ENCODE results near the gene GGA2. TPM values are rescaled to one million over a fixed set of nuclear protein-coding genes. Genes with fewer than 3 reads are reported as not detected.
A peak's percentile ranks its signal among the peaks of the same experiment; 100 is the strongest.

GGA2 gene
- total RNA-seq, 2 donors from 2014 or later = 99.4 to 116 TPM

DNA sequence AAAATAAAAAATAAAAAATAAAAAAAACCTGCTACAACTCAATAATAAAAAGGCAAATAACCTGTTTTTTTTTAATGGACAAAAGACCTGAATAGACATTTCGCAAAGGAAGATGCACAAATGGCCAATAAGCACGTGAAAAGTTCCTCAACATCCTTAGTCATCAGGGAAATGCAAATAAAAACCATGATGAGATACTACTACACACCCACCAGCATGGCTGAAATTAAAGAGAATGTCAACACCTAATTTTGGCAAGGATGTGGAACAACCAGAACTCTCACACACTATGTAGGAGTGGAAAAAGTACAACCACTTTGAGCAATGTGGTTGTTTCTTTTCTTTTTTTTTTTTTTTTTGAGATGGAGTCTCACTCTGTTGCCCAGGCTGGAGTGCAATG is 81.9 kb downstream of the GGA2 start:
- no peaks in the 10 kb centered on the region for H3K4me1 ChIP-seq (ENCODE audit: control insufficient read depth, insufficient read depth, low read length)
- H3K27ac Mint-ChIP-seq = no peak overlapping the region
- DNase-seq = no peak

DNA sequence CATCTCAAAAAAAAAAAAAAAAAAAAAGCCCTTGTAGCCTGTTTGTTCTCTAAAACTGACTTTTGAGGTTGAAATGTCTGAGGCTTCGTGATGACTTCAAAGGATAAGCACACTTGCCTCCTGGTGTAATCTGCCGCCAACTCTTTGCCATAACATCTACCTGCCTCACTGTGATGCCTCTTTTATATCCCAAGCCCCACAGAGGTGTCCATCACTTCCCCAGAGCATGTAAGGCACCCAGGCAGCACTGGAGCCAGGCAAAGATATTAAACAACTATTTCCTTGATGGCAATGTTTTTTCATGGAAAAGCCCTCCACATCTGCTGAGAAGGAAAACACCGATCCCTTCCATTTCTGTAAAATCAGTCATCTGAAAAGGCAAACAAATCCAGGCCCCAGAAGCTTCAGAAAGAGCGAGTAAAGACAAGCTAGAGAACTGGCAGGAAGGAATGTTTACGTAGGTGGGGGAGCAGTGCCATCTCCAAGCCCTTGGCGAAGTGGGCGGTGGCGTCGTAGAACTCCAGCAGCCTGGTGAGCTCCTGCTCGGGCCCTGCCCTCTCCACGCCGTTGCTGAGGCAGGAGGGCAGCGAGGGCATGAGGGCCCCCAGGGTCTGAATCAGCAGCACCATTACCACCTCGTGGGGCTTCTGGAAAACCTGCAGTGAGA is 85.9 kb downstream of the GGA2 start:
- Histone ChIP-seq H3K27ac (ENCODE audit: low read depth, low read length) (no peak overlapping the region), H3K36me3 (ENCODE audit: control insufficient read depth, insufficient read depth, low read length) (peaks cover 24% of the 10 kb centered on the region), H3K9ac (ENCODE audit: extremely low read depth, low read length, poor library complexity, severe bottlenecking) (no peak overlapping the region), H3K27me3 (ENCODE audit: control insufficient read depth, insufficient read depth, low read length, poor library complexity, severe bottlenecking) (no peaks in the 10 kb centered on the region), H3K9me3 (ENCODE audit: control insufficient read depth, low read length) (no peaks in the 10 kb centered on the region), H3K4me3 (ENCODE audit: low read length) (no peak overlapping the region), H3K4me1 (ENCODE audit: control insufficient read depth, insufficient read depth, low read length) (no peaks in the 10 kb centered on the region)
- Mint-ChIP-seq H3K36me3 (ENCODE audit: low read depth) (peaks cover 29% of the 10 kb centered on the region), H3K27me3 (ENCODE audit: insufficient read depth) (no peaks in the 10 kb centered on the region), H3K9me3 (no peaks in the 10 kb centered on the region), H3K4me1 (no peaks in the 10 kb centered on the region), H3K4me3 (no peak overlapping the region), H3K27ac (no peak overlapping the region)
- TF ChIP-seq, protein P1, sequence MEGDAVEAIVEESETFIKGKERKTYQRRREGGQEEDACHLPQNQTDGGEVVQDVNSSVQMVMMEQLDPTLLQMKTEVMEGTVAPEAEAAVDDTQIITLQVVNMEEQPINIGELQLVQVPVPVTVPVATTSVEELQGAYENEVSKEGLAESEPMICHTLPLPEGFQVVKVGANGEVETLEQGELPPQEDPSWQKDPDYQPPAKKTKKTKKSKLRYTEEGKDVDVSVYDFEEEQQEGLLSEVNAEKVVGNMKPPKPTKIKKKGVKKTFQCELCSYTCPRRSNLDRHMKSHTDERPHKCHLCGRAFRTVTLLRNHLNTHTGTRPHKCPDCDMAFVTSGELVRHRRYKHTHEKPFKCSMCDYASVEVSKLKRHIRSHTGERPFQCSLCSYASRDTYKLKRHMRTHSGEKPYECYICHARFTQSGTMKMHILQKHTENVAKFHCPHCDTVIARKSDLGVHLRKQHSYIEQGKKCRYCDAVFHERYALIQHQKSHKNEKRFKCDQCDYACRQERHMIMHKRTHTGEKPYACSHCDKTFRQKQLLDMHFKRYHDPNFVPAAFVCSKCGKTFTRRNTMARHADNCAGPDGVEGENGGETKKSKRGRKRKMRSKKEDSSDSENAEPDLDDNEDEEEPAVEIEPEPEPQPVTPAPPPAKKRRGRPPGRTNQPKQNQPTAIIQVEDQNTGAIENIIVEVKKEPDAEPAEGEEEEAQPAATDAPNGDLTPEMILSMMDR (conservative IDR thresholded peaks at IDR 0.05) = no peak
- no peak for DNase-seq
- 86 to 96% methylated on average over 12 to 14 of the region's 14 CpGs for WGBS, 2 experiments (ENCODE audit: insufficient coverage in 1 of 2, insufficient read length in 1 of 2)

More for the DNA sequence above, 81.9 kb downstream of the GGA2 start:
- TF ChIP-seq, protein P1 (conservative IDR thresholded peaks at IDR 0.05) = no peak
- Histone ChIP-seq H3K36me3 (ENCODE audit: control insufficient read depth, insufficient read depth, low read length) (peaks cover 37% of the 10 kb centered on the region), H3K4me3 (ENCODE audit: low read length) (no peak overlapping the region), H3K27ac (ENCODE audit: low read depth, low read length) (no peak overlapping the region), H3K27me3 (ENCODE audit: control insufficient read depth, insufficient read depth, low read length, poor library complexity, severe bottlenecking) (no peaks in the 10 kb centered on the region), H3K9me3 (ENCODE audit: control insufficient read depth, low read length) (no peaks in the 10 kb centered on the region), H3K9ac (ENCODE audit: extremely low read depth, low read length, poor library complexity, severe bottlenecking) (no peak overlapping the region)
- Mint-ChIP-seq H3K36me3 (ENCODE audit: low read depth) (peaks cover 45% of the 10 kb centered on the region), H3K27me3 (ENCODE audit: insufficient read depth) (no peaks in the 10 kb centered on the region), H3K4me3 (no peak overlapping the region), H3K9me3 (no peaks in the 10 kb centered on the region), H3K4me1 (no peaks in the 10 kb centered on the region)
- 100% methylated on average over 2 of the region's 2 CpGs; no CpG with 5 or more reads in 1 of the 2 experiments for WGBS, 2 experiments (ENCODE audit: insufficient coverage in 1 of 2, insufficient read length in 1 of 2)

DNA sequence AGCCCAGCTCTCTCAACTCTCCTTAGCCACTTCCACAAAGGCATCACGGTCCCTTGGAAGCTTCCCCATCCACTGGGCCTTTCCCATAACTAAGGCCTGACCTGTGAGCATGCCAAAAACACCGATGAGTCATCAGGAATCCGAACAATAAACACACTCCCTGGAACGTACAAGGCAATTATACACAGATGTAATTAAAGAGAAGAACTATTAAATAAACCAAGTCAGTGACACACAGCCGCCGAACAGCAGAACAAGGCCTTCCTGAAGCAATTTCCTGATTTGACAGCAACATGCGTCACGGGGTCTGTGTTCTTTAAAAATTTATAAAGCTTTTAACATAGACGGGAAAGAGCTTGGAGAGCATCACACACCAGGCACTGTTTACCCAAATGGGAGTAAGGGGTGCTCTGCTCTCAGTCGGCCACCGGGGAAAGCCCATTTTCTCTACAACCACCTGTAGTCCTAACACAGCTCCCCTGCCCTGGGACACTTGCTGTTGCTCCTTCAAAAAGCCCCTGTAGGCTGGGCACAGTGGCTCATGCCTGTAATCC is 86.7 kb downstream of the GGA2 start:
- DNase-seq = peak; percentile 48
- Histone ChIP-seq H3K36me3 (ENCODE audit: control insufficient read depth, insufficient read depth, low read length) (peaks cover 24% of the 10 kb centered on the region), H3K4me1 (ENCODE audit: control insufficient read depth, insufficient read depth, low read length) (no peaks in the 10 kb centered on the region), H3K27me3 (ENCODE audit: control insufficient read depth, insufficient read depth, low read length, poor library complexity, severe bottlenecking) (no peaks in the 10 kb centered on the region), H3K9me3 (ENCODE audit: control insufficient read depth, low read length) (no peaks in the 10 kb centered on the region), H3K27ac (ENCODE audit: low read depth, low read length) (no peak overlapping the region), H3K4me3 (ENCODE audit: low read length) (no peak overlapping the region), H3K9ac (ENCODE audit: extremely low read depth, low read length, poor library complexity, severe bottlenecking) (no peak overlapping the region)
- H3K9me3 Mint-ChIP-seq = no peaks in the 10 kb centered on the region
- WGBS, 2 experiments (ENCODE audit: insufficient coverage in 1 of 2, insufficient read length in 1 of 2) = 92 to 96% methylated on average over 7 to 11 of the region's 11 CpGs
- H3K4me3 Mint-ChIP-seq = no peak overlapping the region
- H3K27me3 Mint-ChIP-seq (ENCODE audit: insufficient read depth) = no peaks in the 10 kb centered on the region
- no peaks in the 10 kb centered on the region for H3K4me1 Mint-ChIP-seq
- H3K36me3 Mint-ChIP-seq (ENCODE audit: low read depth) = peaks cover 29% of the 10 kb centered on the region
- TF ChIP-seq, protein P1 (conservative IDR thresholded peaks at IDR 0.05) = peak; percentile 29
- H3K27ac Mint-ChIP-seq = no peak overlapping the region

Measured in endodermal cell (in vitro differentiated cells).